Activated naive CD4-positive, alpha-beta T cell treated with anti-CD3 and anti-CD28 coated beads, Interleukin-2, amount 50 U/mL, for 72 hours (primary cell): ENCODE data around the gene RSPO3. TPM values are rescaled to one million over a fixed set of nuclear protein-coding genes. Genes with fewer than 3 reads are reported as not detected.

Experiments
- ATAC-seq, 2 donors: fragments of 150-1000 bp; cut with Tn5 transposase; 2 replicates each; pipeline ENCODE4 v1.10.0; 2021; ENCODE audit warnings: mild to moderate bottlenecking in 2 of 2, moderate library complexity in 2 of 2
- DNase-seq, 2 donors: peaks; one replicate each; pipeline ENCODE4 v3.0.0; 2021 to 2022; ENCODE audit warnings: low spot score in 2 of 2
- H3K27ac Mint-ChIP-seq, 2 donors: one replicate each; pipeline ENCODE4 v1.8.0; 2022; ENCODE audit warnings: mild to moderate bottlenecking in 2 of 2, mixed read lengths in 2 of 2
- H3K36me3 Mint-ChIP-seq, 2 donors: one replicate each; pipeline ENCODE4 v1.8.0; 2022; ENCODE audit warnings: mixed read lengths in 2 of 2
- H3K9me3 Mint-ChIP-seq, 2 donors: one replicate each; pipeline ENCODE4 v1.8.0; 2022; ENCODE audit warnings: mixed read lengths in 2 of 2
- total RNA-seq, 2 donors: library from RNA; stranded (reverse); gene quantifications; one replicate each; pipeline ENCODE4 v1.2.3, GENCODE V29; 2022

Gene RSPO3
- total RNA-seq, 2 donors from 2014 or later: not detected

DNA sequence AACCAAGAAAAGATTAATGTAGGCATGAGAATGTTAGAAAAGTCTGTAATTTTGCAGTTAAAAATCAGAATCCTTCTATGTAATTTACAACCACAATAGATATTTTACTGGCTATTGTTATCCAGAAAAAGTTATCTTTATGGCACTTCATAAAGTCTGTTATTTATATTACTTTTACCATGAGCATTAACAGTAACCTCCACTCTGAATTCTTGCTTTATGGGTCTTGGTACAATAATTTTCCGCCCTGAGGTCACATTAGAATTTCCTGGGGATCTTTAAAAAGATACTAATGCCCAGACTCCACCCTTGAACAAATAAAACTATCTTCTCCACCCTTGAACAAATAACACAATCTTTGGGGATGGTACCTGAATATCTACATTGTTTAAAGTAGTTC lies 9.6 kb downstream of the RSPO3 start:
- no peak for DNase-seq
- Mint-ChIP-seq H3K9me3 (no peaks in the 10 kb centered on the region), H3K27ac (no peak overlapping the region), H3K36me3 (no peaks in the 10 kb centered on the region)
- ATAC-seq: no peak

DNA sequence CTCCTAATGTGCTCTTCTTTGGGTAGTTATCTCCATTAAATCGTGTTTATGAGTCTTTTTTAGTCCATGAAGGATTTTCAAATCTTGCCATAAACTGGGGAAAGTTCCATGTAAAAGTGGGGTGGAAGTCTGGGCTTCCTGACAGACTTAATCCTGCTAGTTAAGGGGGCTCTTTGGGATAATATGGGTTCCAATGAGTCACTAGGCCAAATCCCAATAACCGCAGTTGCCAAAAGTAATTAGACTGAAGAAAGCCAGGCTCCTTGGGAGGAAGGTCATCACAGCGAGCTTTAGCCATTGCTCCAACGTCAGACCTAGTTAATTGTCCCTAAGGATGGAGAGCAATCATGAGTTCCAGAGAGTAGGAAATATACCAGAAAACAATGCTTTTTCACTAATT lies 10.8 kb downstream of the RSPO3 start:
- ATAC-seq: no peak
- no peaks in the 10 kb centered on the region for H3K9me3 Mint-ChIP-seq
- H3K27ac Mint-ChIP-seq: no peak overlapping the region
- DNase-seq: no peak
- H3K36me3 Mint-ChIP-seq: no peaks in the 10 kb centered on the region

DNA sequence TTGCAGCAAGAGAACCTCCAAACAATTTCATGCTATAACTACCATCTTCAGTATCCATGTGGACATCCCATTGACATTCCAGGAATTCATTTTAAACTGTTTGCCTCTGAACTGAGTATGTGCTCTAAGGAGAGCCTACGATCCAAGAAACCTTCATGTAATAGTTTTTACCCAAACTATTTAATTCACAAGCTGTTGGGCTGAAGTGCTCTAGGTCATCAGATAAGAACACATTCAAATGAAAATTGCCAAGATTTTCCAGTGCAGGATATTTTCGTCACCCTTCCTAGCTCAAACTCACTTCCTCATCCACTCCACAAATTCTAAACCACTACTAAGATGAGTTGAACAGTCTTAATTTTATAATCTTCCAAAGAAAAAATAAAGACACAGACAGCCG lies 12.8 kb downstream of the RSPO3 start:
- H3K36me3 Mint-ChIP-seq: no peaks in the 10 kb centered on the region
- ATAC-seq: no peak

DNA sequence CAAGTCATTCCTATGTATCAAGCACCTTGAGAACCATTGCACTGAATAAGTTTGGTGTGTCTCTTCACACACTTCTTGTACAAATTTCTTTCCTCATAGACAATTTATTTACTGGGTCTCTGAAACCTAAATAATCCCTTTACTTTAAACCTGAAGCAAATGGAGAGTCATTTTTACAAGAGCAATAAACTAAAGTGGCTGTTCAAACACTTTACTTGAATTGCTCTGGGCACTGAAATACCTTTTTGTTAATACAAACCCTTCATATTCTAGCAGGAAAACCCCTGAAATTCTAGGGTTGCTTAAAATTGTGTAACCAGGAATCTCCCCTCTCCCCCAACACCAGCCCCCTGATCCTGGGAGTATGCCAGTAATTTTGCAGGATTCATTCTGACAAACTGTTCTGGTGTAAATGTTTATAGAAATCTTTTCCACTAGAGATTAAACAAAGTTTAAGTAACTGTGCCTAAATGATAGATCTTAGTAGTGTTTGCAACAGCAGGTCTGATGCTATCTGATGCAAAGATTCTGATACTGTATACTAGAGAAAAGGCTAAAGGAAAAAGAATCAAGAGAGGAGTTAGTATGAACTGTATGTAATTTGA lies 13.4 kb downstream of the RSPO3 start:
- no peak for DNase-seq
- no peak for ATAC-seq
- no peaks in the 10 kb centered on the region for H3K9me3 Mint-ChIP-seq
- H3K27ac Mint-ChIP-seq: no peak overlapping the region
- no peaks in the 10 kb centered on the region for H3K36me3 Mint-ChIP-seq

More for the DNA sequence above, 12.8 kb downstream of the RSPO3 start:
- no peak for DNase-seq
- no peak overlapping the region for H3K27ac Mint-ChIP-seq
- no peaks in the 10 kb centered on the region for H3K9me3 Mint-ChIP-seq

DNA sequence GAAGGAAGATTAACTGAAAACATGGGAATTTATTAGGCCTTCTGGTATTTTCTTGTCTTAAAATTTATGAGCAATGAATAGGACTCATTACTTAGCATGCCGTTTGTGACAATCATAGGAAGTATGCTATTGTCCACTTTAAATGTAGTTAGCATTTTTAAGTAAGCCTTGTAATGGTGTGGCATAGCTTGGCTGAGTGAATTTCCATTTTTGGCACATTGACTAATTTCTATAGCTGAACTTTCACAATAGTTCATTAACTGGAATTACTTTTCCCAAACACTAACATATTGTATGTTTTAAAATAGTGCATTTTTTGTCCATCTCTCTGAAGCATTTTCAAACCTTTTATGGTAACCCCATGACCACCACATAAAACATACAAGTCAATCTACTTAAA lies 15.7 kb downstream of the RSPO3 start:
- H3K27ac Mint-ChIP-seq: no peak overlapping the region
- H3K9me3 Mint-ChIP-seq: no peaks in the 10 kb centered on the region
- DNase-seq (no peak), ATAC-seq (no peak)
- H3K36me3 Mint-ChIP-seq: no peaks in the 10 kb centered on the region

DNA sequence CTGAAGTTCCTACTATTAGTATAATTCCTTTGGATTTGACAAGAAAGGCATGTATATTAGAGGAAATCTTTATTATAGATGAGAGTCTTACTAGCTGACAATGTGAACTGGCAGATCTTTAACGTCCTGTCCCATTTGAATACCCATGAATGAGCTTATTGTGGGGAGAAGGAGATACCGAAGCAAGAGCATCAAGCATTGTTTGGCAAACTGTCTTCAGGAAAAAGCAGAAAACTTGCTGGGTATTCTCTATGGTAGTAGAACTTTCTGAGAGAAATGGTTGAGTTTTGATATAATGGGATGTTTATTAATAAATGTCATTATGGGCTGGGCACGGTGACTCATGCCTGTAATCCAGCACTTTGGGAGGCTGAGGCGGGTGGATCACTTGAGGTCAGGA lies 18.3 kb downstream of the RSPO3 start:
- no peaks in the 10 kb centered on the region for H3K36me3 Mint-ChIP-seq
- ATAC-seq: no peak
- no peaks in the 10 kb centered on the region for H3K9me3 Mint-ChIP-seq
- DNase-seq: no peak
- H3K27ac Mint-ChIP-seq: no peak overlapping the region

DNA sequence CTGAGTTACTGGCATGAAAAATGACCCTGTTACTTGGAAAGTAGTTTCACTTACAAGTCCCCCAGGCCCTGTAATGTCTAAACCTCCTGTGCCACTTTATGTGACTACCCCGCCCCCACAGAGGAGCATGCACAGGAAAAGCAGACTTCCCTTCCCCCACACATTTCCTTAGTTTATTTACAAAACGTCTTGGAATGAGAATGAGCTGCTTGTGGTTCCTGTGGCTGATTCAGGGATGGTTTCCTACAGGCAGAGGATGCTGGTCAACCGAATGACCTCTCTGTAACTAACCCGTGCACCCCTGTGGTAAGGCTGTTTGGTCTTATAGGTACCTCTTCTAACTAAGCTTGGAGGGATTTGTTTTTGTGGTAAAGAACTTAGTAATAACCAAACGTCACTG lies 28.5 kb downstream of the RSPO3 start:
- Mint-ChIP-seq H3K9me3 (no peaks in the 10 kb centered on the region), H3K36me3 (no peaks in the 10 kb centered on the region), H3K27ac (no peak overlapping the region)

DNA sequence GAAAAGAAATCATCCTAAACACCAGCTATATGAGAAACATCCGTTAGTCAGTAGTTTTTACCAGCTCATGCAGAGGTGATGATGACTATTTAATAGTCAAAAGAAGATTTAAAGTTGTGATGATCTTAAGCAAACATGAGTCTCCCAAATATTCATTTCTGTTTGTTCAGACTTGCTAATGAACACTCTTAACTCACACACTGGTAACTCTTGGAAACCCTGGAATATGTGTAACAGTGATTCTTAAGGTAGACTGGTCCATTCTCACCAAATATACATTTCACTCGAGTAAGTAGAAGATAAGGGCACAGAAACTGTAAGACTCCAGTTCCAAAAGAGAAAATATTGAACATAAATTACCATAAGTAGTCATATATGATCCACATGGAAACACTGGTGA lies 29.1 kb downstream of the RSPO3 start:
- no peaks in the 10 kb centered on the region for H3K9me3 Mint-ChIP-seq
- H3K27ac Mint-ChIP-seq: no peak overlapping the region
- no peaks in the 10 kb centered on the region for H3K36me3 Mint-ChIP-seq
- ATAC-seq: no peak
- DNase-seq: no peak

More for the DNA sequence above, 28.5 kb downstream of the RSPO3 start:
- no peak for DNase-seq
- ATAC-seq: no peak

DNA sequence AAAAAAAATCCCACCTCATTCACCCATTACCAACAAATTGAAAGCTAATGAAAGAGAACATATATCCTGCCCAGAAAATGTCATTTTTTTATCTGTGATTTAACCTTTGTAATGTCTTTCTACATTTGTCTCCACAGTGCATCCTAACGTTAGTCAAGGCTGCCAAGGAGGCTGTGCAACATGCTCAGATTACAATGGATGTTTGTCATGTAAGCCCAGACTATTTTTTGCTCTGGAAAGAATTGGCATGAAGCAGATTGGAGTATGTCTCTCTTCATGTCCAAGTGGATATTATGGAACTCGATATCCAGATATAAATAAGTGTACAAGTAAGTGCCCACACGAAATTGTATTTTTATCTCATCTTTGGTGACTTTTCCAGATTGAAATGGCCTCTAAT lies 30.0 kb downstream of the RSPO3 start:
- H3K36me3 Mint-ChIP-seq: no peaks in the 10 kb centered on the region
- ATAC-seq (no peak), DNase-seq (no peak)
- H3K9me3 Mint-ChIP-seq: no peaks in the 10 kb centered on the region
- H3K27ac Mint-ChIP-seq: no peak overlapping the region

DNA sequence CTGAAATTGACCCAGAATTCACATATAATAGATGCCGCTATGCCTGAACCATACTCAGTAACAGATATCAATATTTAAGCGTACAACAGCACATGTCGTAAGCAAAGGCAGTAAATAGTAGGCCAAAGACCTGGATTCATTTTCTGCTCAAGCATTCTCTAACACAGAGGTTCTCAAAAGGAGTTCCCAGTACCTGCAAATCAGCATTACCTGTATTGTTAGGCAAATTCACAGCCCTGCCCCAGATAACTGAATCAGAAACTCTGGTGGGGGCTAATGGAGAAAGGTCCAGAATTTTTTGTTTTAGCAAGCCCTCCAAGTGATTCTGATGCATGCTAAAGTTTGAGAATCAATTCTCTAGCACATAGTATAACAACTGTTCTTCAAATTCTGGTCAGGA lies 36.0 kb downstream of the RSPO3 start:
- no peaks in the 10 kb centered on the region for H3K36me3 Mint-ChIP-seq
- no peak overlapping the region for H3K27ac Mint-ChIP-seq
- H3K9me3 Mint-ChIP-seq: no peaks in the 10 kb centered on the region
- no peak for ATAC-seq
- DNase-seq: no peak

DNA sequence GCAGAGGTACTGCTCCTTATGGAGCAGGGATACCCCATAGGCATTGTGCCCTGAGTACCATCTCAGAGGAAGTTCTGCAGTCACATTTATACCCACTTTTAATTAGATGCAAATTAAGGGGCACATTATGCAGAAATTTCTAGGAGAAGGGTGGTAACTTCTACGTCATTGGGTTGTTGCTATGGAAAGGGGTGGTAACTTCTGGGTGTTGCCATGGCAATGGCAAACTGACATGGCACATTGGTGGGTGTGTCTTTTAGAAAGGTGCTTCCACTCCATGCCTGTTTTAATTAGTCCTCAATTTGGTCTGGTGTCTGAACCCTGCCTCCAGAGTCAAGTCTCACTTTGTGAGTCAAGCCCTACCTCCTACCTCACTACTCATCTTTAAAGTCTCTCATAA lies 42.0 kb downstream of the RSPO3 start:
- DNase-seq (no peak), ATAC-seq (no peak)
- H3K27ac Mint-ChIP-seq: no peak overlapping the region
- H3K36me3 Mint-ChIP-seq: no peaks in the 10 kb centered on the region
- H3K9me3 Mint-ChIP-seq: no peaks in the 10 kb centered on the region

DNA sequence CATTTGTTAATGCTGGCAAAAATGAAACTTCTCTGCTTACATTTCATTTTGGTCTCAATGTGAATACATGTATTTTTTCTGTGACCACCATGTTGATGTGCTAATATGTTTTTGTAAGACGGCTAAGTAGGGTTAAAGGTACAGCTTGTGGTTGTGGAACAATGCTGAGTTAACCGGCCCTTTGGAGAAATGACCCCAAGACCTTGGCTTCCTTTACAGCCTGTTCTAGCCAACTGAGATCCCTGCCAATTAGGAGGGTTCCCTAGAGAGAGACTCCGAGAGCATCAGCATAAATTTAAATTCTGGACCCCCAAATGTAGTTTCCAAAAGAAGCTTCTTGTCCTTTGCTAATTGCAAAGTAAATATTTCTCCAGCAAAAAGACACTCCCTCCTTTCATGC lies 44.4 kb downstream of the RSPO3 start:
- H3K9me3 Mint-ChIP-seq: no peaks in the 10 kb centered on the region
- ATAC-seq (no peak), DNase-seq (no peak)
- no peaks in the 10 kb centered on the region for H3K36me3 Mint-ChIP-seq
- H3K27ac Mint-ChIP-seq: no peak overlapping the region

DNA sequence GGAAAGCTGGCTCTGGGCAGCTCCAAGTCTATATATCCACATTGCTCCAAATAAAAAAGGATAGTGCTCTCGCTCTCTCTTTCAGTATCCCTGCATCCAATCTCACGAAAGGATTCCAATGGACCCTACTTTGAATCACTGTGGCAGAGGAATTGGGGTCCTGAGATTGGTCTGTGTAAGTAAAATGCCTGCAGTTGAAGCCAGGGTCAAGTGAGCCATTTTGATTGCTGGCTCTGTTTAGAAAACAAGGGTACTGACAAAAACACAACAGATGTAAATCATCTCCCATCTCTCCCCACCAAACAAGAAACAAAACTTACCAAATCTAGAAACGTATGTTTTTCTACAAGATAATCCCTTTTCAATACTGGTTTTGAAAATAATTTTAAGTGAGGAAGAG lies 45.6 kb downstream of the RSPO3 start:
- no peak overlapping the region for H3K27ac Mint-ChIP-seq
- ATAC-seq: no peak
- H3K36me3 Mint-ChIP-seq: no peaks in the 10 kb centered on the region
- H3K9me3 Mint-ChIP-seq: no peaks in the 10 kb centered on the region
- no peak for DNase-seq

DNA sequence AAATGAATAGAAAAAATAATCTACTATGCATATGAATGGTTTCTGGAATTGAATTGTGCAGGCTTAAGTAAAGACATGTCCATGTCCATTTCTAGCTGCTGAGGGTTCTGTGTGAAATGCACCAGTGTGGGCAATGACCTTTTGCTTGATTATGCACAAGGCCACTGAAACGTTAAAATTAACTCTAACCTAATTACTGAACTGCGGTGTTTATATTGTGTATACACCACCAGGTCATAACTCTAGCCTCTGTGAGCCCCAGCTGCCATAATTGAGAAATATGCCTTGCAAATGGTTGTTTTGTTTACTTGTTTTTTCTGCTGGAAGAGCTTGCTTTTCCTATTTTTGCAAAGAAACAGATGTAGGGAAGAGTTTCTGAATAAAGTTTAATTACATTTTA lies 46.1 kb downstream of the RSPO3 start:
- no peaks in the 10 kb centered on the region for H3K36me3 Mint-ChIP-seq
- no peak overlapping the region for H3K27ac Mint-ChIP-seq
- no peaks in the 10 kb centered on the region for H3K9me3 Mint-ChIP-seq

DNA sequence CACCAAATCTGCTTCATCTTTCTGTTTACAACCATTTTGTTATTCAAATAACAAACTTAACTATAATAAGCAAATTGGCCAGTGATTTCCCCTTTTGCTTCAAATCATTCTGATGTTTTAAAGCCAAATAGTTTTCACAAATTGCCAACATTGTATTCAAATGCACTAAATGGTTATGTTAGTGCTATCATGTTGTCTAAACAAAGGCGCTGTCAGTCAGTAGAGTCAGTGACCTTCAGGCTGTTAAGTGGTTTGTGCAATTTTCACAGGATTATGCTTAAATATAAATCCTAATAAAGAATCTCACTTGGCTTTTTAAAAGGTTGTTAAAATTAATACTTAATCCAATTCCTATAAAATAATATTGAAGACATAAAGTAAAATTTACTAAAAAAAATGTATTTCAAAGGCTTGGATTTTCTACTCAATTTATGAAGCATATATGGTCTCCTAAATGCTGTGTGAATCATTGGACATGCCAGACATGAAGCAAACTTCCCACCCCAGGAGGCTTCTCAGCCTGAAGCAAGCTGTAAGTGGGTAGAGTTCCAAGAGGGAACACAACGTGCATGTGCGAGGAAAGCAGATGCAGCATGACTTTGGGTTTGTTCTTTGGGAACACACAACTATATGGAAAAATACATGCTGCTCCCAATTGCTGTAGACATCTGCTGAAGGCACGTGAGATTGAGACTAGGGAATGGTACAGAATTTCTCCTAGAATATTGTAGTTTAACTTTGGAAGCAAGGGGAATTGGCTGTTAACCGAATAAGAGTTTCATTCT lies 54.9 kb downstream of the RSPO3 start:
- ATAC-seq (no peak), DNase-seq (no peak)
- Mint-ChIP-seq H3K9me3 (no peaks in the 10 kb centered on the region), H3K27ac (no peak overlapping the region), H3K36me3 (no peaks in the 10 kb centered on the region)

More for the DNA sequence above, 46.1 kb downstream of the RSPO3 start:
- ATAC-seq (no peak), DNase-seq (no peak)

DNA sequence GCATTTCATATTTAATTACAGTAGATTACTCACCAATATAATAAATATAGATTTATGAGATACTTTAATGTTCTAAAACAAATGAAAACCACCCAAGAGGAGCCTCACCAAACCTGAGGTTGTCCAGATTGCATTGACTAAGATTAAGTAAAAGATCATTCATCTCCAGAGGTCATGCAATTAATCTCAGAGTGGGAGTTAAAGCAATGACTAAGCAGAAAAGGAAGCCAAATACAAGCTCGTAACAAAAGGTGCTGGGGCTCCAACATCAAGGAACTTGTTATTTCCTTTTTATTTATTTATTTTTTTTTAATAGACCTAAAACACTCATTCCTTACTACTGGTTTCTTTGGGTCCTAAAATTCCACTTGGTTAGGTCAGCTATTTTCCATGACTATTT lies 57.7 kb downstream of the RSPO3 start:
- no peak overlapping the region for H3K27ac Mint-ChIP-seq
- no peaks in the 10 kb centered on the region for H3K9me3 Mint-ChIP-seq
- ATAC-seq (no peak), DNase-seq (no peak)
- no peaks in the 10 kb centered on the region for H3K36me3 Mint-ChIP-seq

DNA sequence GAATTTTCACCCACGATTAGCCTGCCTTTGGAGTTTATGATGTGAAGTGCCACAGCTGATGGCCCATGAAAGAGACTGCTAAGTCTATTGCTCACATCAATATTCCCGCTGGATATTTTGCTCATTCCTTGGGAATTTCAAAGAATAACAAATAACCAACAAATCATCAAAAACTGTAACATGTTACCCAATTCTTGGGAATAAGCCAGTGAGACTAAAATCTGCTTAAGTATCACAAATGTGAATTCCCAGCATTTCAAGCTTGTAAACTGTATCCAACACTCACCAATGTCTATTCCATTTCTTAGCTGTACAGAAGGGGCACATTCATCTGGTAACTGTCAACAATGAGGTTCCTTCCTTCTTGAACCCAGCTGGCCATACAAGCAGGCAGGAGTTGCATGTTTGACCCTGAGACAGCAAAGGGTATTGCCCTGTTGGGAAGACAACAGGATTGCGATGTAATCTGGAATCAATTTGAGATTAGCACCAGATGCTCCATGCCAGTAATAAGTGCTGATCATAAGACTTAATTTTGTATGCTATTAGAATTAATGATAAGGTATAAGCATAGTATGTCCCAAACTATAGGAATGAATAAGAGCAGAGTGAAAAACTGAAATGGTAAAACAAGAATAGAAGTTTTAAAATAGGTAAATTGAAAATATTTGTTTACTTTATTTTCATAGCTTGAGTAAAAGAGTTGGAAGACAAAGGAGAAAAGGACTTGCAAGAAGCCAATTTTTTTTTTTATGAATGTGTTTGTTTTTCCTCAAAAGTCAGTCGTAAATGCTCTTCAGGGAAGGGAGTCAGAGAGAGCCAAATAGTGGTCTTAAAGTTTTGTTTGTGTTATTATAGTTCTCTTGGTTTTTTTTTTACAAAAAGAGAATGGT lies 58.8 kb downstream of the RSPO3 start:
- H3K36me3 Mint-ChIP-seq: no peaks in the 10 kb centered on the region
- H3K27ac Mint-ChIP-seq: no peak overlapping the region
- H3K9me3 Mint-ChIP-seq: no peaks in the 10 kb centered on the region
- ATAC-seq: no peak
- no peak for DNase-seq

DNA sequence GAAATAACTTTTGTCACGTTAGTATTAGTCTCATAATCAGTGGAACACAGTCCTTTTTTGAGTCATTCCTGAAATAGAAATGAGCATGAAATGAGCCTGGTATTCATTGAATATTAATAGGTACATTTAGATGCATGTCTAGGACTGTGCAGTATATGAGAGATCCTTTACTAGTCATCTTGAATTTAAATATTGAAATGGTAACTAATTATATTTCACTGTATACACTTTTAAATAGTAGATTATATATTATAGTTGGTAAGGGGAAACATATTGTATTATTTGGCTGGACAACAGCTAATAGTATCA lies 59.4 kb downstream of the RSPO3 start:
- DNase-seq (no peak), ATAC-seq (no peak)
- no peaks in the 10 kb centered on the region for H3K36me3 Mint-ChIP-seq
- no peaks in the 10 kb centered on the region for H3K9me3 Mint-ChIP-seq
- no peak overlapping the region for H3K27ac Mint-ChIP-seq
